ENCODE results near the gene BHLHA15.
A peak's percentile ranks its signal among the peaks of the same experiment; 100 is the strongest.

Gene BHLHA15

GRCh38 chr7:98210513-98211220, 572 bp upstream of the BHLHA15 start:
- peak overlapping the region; percentile 67 for H3K4me3 ChIP-seq
- TF ChIP-seq, protein P1, sequence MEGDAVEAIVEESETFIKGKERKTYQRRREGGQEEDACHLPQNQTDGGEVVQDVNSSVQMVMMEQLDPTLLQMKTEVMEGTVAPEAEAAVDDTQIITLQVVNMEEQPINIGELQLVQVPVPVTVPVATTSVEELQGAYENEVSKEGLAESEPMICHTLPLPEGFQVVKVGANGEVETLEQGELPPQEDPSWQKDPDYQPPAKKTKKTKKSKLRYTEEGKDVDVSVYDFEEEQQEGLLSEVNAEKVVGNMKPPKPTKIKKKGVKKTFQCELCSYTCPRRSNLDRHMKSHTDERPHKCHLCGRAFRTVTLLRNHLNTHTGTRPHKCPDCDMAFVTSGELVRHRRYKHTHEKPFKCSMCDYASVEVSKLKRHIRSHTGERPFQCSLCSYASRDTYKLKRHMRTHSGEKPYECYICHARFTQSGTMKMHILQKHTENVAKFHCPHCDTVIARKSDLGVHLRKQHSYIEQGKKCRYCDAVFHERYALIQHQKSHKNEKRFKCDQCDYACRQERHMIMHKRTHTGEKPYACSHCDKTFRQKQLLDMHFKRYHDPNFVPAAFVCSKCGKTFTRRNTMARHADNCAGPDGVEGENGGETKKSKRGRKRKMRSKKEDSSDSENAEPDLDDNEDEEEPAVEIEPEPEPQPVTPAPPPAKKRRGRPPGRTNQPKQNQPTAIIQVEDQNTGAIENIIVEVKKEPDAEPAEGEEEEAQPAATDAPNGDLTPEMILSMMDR (IDR thresholded peaks at IDR 0.05) = no peak
- H3K27ac ChIP-seq = no peak overlapping the region
- peak; percentile 69 for DNase-seq (ENCODE audit: low spot score)

DNA sequence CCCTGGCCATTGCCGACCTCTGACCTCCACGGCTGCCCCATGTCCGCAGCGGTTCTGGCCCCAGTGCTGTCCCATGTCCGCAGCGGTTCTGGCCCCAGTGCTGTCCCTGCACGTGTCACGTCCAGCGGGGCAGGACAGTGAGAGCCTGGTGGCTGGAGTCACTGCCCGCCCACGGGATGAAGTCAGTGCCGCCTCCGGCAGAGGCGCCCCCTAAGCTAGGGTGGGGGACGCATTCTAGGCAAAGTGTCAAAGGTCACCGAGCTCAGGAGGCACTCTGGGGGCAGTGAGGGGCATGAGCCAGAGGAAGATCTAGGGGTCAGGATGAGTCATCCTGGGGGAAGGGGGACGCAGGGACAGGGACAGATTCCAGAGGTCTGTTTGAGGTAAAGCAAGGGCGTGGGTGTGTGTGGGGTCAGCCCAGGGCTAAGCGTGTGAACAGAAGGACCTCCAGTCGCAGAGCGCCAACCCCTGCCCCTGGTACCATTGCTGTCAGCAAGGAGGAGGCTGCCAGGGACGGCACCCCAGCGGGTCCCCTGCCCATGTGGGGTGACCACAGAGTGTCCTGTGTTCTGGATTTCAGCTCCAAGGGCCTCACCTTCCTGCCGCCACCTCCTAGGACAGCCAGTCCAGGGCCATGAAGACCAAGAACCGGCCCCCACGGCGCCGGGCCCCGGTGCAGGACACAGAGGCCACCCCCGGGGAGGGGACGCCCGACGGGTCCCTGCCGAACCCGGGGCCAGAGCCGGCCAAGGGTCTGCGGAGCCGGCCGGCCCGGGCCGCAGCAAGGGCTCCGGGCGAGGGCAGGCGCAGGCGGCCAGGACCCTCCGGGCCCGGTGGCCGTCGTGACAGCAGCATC, 665 bp downstream of the BHLHA15 start:
- Histone ChIP-seq H3K4me3 (peak overlapping the region; percentile 67), H3K27ac (no peak overlapping the region)
- DNase-seq (ENCODE audit: low spot score) = peak; percentile 72
- TF ChIP-seq, protein P1 (IDR thresholded peaks at IDR 0.05) = no peak

GRCh38 chr7:98212532-98213041, 1.3 kb downstream of the BHLHA15 start:
- H3K27ac ChIP-seq = no peak overlapping the region
- H3K4me3 ChIP-seq = no peak overlapping the region
- peak; percentile 66 for DNase-seq (ENCODE audit: low spot score)
- TF ChIP-seq, protein P1 (IDR thresholded peaks at IDR 0.05) = no peak

DNA sequence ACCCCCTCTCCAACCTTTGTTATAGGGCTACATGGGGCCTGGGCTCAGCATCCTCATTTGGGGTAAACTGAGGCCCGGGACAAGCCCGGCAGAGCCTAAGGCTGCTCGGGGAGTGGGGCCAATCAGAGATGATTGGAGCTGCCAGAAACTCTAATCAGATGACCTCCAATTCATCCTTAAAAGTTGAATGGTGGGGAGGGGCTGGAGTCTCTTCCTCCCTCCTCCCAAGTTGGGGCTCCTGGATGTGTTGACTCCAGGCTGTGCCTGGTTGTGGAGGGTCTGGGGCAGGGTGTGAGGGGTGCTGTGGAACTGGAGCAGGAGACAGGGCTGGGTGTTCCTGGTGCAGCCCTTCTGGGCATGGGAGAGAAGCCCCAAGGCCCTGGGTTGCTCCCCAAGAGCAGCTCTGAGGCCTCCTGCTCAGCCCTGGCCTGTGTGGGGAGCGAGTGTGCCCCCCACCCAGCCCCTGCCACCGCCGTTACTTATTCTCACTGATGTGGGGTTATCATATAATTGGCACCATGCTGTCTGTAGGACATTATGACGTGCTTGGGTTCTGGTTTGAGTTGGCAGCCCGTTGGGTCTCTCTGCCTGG, 2.2 kb downstream of the BHLHA15 start:
- Histone ChIP-seq H3K27ac (no peak overlapping the region), H3K4me3 (no peak overlapping the region)
- TF ChIP-seq, protein P1 (IDR thresholded peaks at IDR 0.05) = no peak
- no peak for DNase-seq (ENCODE audit: low spot score)

- TF ChIP-seq, protein P1 (IDR thresholded peaks at IDR 0.05) = no peak
- H3K4me3 ChIP-seq = no peak overlapping the region
- DNase-seq (ENCODE audit: low spot score) = no peak
- H3K27ac ChIP-seq = no peak overlapping the region
Measured at GRCh38 chr7:98213888-98214810, 2.9 kb downstream of the BHLHA15 start.

DNA sequence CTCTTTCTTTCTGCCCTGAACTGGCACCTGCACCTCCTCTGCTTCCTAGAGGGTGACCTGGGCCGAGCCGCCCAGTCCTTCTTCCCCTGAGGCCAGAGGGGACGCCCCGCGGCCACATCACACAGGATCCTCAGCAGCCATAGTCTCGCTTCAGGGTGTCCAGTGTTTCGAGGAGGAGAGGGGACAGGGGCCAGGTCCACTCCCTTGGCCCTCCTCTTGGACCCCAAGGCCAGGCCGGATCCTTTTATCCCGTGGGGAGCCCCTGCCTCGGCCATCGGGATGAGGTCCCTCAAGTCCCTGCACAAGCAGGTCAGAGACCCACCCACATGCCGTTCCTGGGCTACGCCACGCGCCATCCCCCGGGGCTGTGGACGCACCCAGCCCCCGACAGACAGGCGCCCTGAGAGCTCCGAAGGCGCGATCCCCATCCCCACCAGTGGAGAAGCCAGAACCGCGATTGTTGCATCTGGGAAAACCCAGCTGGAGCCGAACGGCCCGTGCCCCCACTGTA, 3.6 kb downstream of the BHLHA15 start:
- no peak for DNase-seq (ENCODE audit: low spot score)
- TF ChIP-seq, protein P1 (IDR thresholded peaks at IDR 0.05) = no peak
- no peak overlapping the region for H3K4me3 ChIP-seq
- no peak overlapping the region for H3K27ac ChIP-seq
